Ammon's horn (tissue), 1 donor: ENCODE results near the gene NPIPA3.
A peak's percentile ranks its signal among the peaks of the same experiment; 100 is the strongest.
"Not testable (repeated sequence)": the region's sequence is repeated elsewhere in the genome, so short reads cannot be mapped to it uniquely, and the experiment has no call there.

Experiments used
- DNase-seq: peaks from one replicate; pipeline ENCODE4 v3.0.0-alpha.2; 2016; ENCODE audit warnings: low spot score

Gene NPIPA3

GRCh38 chr16:14703156-14704011 lies at the start of gene NPIPA3:
Gene NPIPA3 (plus strand): TSS chr16:14703411. CDS start chr16:14708944, 5,533 bp downstream.
- not testable (repeated sequence) for DNase-seq

- peak; percentile 16 for DNase-seq
These were observed 45.1 kb upstream of the NPIPA3 start for GRCh38 chr16:14658063-14658462.

- no peak for DNase-seq
These were observed 35.6 kb upstream of the NPIPA3 start for GRCh38 chr16:14667347-14668266.

GRCh38 chr16:14668556-14669223 lies 34.5 kb upstream of the NPIPA3 start:
- no peak for DNase-seq

GRCh38 chr16:14669776-14670175 lies 33.4 kb upstream of the NPIPA3 start:
- DNase-seq, result no peak

- no peak for DNase-seq
These were observed 30.7 kb upstream of the NPIPA3 start for GRCh38 chr16:14672403-14672971.

GRCh38 chr16:14676633-14677032 lies 26.6 kb upstream of the NPIPA3 start:
- no peak for DNase-seq

- no peak for DNase-seq
These were observed 25.6 kb upstream of the NPIPA3 start for GRCh38 chr16:14677627-14678026.

- no peak for DNase-seq
These were observed 24.3 kb upstream of the NPIPA3 start for GRCh38 chr16:14678748-14679497.

- DNase-seq, result not testable (repeated sequence)
These were observed 22.8 kb upstream of the NPIPA3 start for GRCh38 chr16:14680396-14680795.

- no peak for DNase-seq
These were observed 22.1 kb upstream of the NPIPA3 start for GRCh38 chr16:14681115-14681514.

GRCh38 chr16:14682121-14682520 lies 21.1 kb upstream of the NPIPA3 start:
- DNase-seq, result no peak

GRCh38 chr16:14685870-14686793 lies 17.1 kb upstream of the NPIPA3 start:
- not testable (repeated sequence) for DNase-seq

GRCh38 chr16:14694129-14694528 lies 9.1 kb upstream of the NPIPA3 start, which contains the start of gene PLA2G10:
Gene PLA2G10 (minus strand): TSS chr16:14694308. CDS start chr16:14694229, 79 bp downstream.
- DNase-seq, result not testable (repeated sequence)

GRCh38 chr16:14701859-14702258 lies 1.4 kb upstream of the NPIPA3 start:
- not testable (repeated sequence) for DNase-seq

- DNase-seq, result not testable (repeated sequence)
These were observed 539 bp upstream of the NPIPA3 start for GRCh38 chr16:14702672-14703071.

- DNase-seq, result not testable (repeated sequence)
These were observed 30.0 kb downstream of the NPIPA3 start for GRCh38 chr16:14733233-14733632.

GRCh38 chr16:14740832-14741385 lies 37.7 kb downstream of the NPIPA3 start:
- DNase-seq, result not testable (repeated sequence)

GRCh38 chr16:14741794-14742193 lies 38.6 kb downstream of the NPIPA3 start:
- not testable (repeated sequence) for DNase-seq
